Ascending aorta (tissue), 2 donors: ENCODE measurements around the gene GM2A. TPM values are rescaled to one million over a fixed set of nuclear protein-coding genes. Genes with fewer than 3 reads are reported as not detected.
"Not testable (repeated sequence)": the region's sequence is repeated elsewhere in the genome, so short reads cannot be mapped to it uniquely, and the experiment has no call there.

Experiments used
- DNase-seq, 2 donors: peaks; one replicate each; pipeline ENCODE4 v3.0.0-alpha.2; 2019; ENCODE audit warnings: low spot score in 2 of 2
- H3K27ac ChIP-seq, 2 donors: fragments of 200-600 bp; sonication (generic); one replicate each; pipeline ENCODE4 v1.5.1; 2016 to 2017; ENCODE audit warnings: mild to moderate bottlenecking in 1 of 2
- H3K27me3 ChIP-seq: fragments of 200-600 bp; sonication (generic); one replicate; pipeline ENCODE4 v1.5.1; 2017
- H3K36me3 ChIP-seq, 2 donors: fragments of 200-600 bp; sonication (generic); one replicate each; pipeline ENCODE4 v1.5.1; 2016
- H3K4me1 ChIP-seq, 2 donors: fragments of 200-600 bp; sonication (generic); one replicate each; pipeline ENCODE4 v1.5.1; 2016 to 2017; ENCODE audit warnings: mild to moderate bottlenecking in 1 of 2
- H3K4me3 ChIP-seq, 2 donors: fragments of 200-600 bp; sonication (generic); one replicate each; pipeline ENCODE4 v1.5.1; 2016 to 2017; ENCODE audit warnings: mild to moderate bottlenecking in 1 of 2
- H3K9me3 ChIP-seq, 2 donors: fragments of 200-600 bp; sonication (generic); one replicate each; pipeline ENCODE4 v1.5.1; 2016
- CTCF ChIP-seq, 3 experiments: fragments of 200-600 bp in 2 of 3; fragments of 450-650 bp in 1 of 3; sonication (generic) in 2 of 3; IDR thresholded peaks; one replicate each; pipeline ENCODE4 v1.5.1; 2016 to 2019; ENCODE audit warnings: antibody characterized with exemption in 3 of 3, mild to moderate bottlenecking in 1 of 3, moderate library complexity in 1 of 3
- intact Hi-C: fragments of 100-400 bp; cut with DNase I; formaldehyde crosslinking; loops from one replicate; pipeline ENCODE4 v1.15.1; 2023
- total RNA-seq: library from RNA; depleted of rRNA; stranded (reverse); fragments of >200 nt; gene quantifications from one replicate; pipeline ENCODE4 v1.1.0, GENCODE V29; 2016

Gene GM2A
- total RNA-seq, 1 donor from 2014 or later = 15.0 TPM

GRCh38 chr5:151253605-151253950, 593 bp downstream of the GM2A start:
- no peak for TF ChIP-seq CTCF (IDR thresholded peaks at IDR 0.05)
- Histone ChIP-seq H3K27ac (peak overlapping the region in 1 of 2 donors; percentile 60), H3K27me3 (no peaks in the 10 kb centered on the region), H3K36me3 (no peaks in the 10 kb centered on the region), H3K4me1 (peaks cover 5 to 11% of the 10 kb centered on the region in 2 donors), H3K4me3 (peak overlapping the region; percentile 77 to 88), H3K9me3 (no peaks in the 10 kb centered on the region)
- intact Hi-C loops = loop anchor here (2.0 to 10.0 kb wide), 3 partner anchors 96 to 517 kb away; partner anchors contain the start of genes ANXA6, G3BP1 and SLC36A1
- no peak for DNase-seq

- no peaks in the 10 kb centered on the region for H3K27me3 ChIP-seq
- DNase-seq = no peak
- no peak overlapping the region for H3K27ac ChIP-seq
- H3K9me3 ChIP-seq = no peaks in the 10 kb centered on the region
- peaks cover 5 to 11% of the 10 kb centered on the region in 2 donors for H3K4me1 ChIP-seq
- peak overlapping the region in 1 of 2 donors; percentile 88 for H3K4me3 ChIP-seq
- H3K36me3 ChIP-seq = no peaks in the 10 kb centered on the region
- no peak for TF ChIP-seq CTCF (IDR thresholded peaks at IDR 0.05)
- intact Hi-C loops = loop anchor here (5.0 to 10.0 kb wide), 2 partner anchors 97 to 190 kb away; partner anchors contain the start of genes ANXA6 and SLC36A1
These were observed 1.6 kb downstream of the GM2A start for GRCh38 chr5:151254556-151254955.

- intact Hi-C loops = loop anchor here (5.0 to 10.0 kb wide), 2 partner anchors 98 to 190 kb away; partner anchors contain the start of genes ANXA6 and SLC36A1
These were observed 2.0 kb downstream of the GM2A start for GRCh38 chr5:151254990-151255389.

GRCh38 chr5:151255621-151256286, 2.8 kb downstream of the GM2A start:
- Histone ChIP-seq H3K9me3 (no peaks in the 10 kb centered on the region), H3K4me1 (peaks cover 5 to 11% of the 10 kb centered on the region in 2 donors), H3K27me3 (no peaks in the 10 kb centered on the region), H3K27ac (no peak overlapping the region), H3K4me3 (no peak overlapping the region), H3K36me3 (peaks cover 0 to 10% of the 10 kb centered on the region in 2 donors)
- no peak for DNase-seq
- intact Hi-C loops = loop anchor here (10.0 kb wide), 1 partner anchor 189 kb away; the partner anchor contains the start of gene SLC36A1
- TF ChIP-seq CTCF (IDR thresholded peaks at IDR 0.05) = no peak

More at GRCh38 chr5:151254990-151255389, 2.0 kb downstream of the GM2A start:
- H3K9me3 ChIP-seq, DNase-seq, H3K4me3 ChIP-seq, H3K36me3 ChIP-seq, H3K27ac ChIP-seq, H3K27me3 ChIP-seq: not testable (repeated sequence)
- peaks cover 5 to 11% of the 10 kb centered on the region in 2 donors for H3K4me1 ChIP-seq

- Histone ChIP-seq H3K27ac (no peak overlapping the region), H3K36me3 (peaks cover 6 to 19% of the 10 kb centered on the region in 2 donors), H3K9me3 (no peaks in the 10 kb centered on the region), H3K4me1 (peaks cover 5 to 8% of the 10 kb centered on the region in 2 donors), H3K4me3 (no peak overlapping the region), H3K27me3 (no peaks in the 10 kb centered on the region)
- intact Hi-C loops = loop anchor here (10.0 kb wide), 1 partner anchor 187 kb away; the partner anchor contains the start of gene SLC36A1
- no peak for TF ChIP-seq CTCF (IDR thresholded peaks at IDR 0.05)
- DNase-seq = no peak
These were observed 4.8 kb downstream of the GM2A start for GRCh38 chr5:151257731-151258181.

- intact Hi-C loops = loop anchor here (10.0 kb wide), 1 partner anchor 187 kb away; the partner anchor contains the start of gene SLC36A1
- Histone ChIP-seq H3K4me1 (peaks cover 5 to 8% of the 10 kb centered on the region in 2 donors), H3K36me3 (peaks cover 6 to 19% of the 10 kb centered on the region in 2 donors), H3K4me3 (no peak overlapping the region), H3K27ac (no peak overlapping the region), H3K9me3 (no peaks in the 10 kb centered on the region), H3K27me3 (no peaks in the 10 kb centered on the region)
- DNase-seq = no peak
- TF ChIP-seq CTCF (IDR thresholded peaks at IDR 0.05) = no peak
These were observed 5.2 kb downstream of the GM2A start for GRCh38 chr5:151258201-151258611.
